Measurements from ENCODE around the gene CLEC18C. TPM values are rescaled to one million over a fixed set of nuclear protein-coding genes. Genes with fewer than 3 reads are reported as not detected.

The CLEC18C gene
- total RNA-seq, 1 experiment from 2014 or later = 0.48 TPM

DNA sequence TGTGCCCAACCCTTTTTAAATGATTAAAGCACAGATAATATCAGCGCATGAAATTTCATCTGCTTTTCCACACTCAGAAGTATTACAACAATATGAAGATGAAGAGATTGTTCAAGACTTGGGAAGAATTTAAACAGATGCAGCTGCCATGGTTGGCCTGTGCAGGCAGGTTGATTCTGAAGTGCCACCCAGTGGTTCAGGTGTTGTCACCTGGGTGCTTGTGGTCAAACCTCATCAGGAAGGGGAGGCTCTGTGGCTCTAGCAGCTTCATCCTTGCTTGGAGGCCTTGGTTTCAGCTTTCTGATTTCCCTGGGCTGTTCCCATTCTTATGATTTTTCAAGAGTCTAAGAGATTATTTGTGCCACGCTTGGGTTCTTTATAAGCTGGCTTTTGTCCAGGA lies 22.2 kb upstream of the CLEC18C start:
- peaks cover 46% of the 10 kb centered on the region for H3K36me3 Mint-ChIP-seq
- H3K4me3 Mint-ChIP-seq = no peak overlapping the region
- no peak overlapping the region for H3K27ac Mint-ChIP-seq
- CTCF ChIA-PET = no interaction called here
- no peaks in the 10 kb centered on the region for H3K4me1 Mint-ChIP-seq
- TF ChIP-seq SMAD4 (CRISPR knock-in tag; IDR thresholded peaks at IDR 0.05) (no peak), KAT7 (CRISPR knock-in tag; IDR thresholded peaks at IDR 0.05; ENCODE audit: borderline replicate concordance) (no peak), TEAD1 (CRISPR knock-in tag; IDR thresholded peaks at IDR 0.05) (no peak), ZNF396 (CRISPR knock-in tag; IDR thresholded peaks at IDR 0.05; ENCODE audit: borderline replicate concordance) (no peak), JAZF1 (CRISPR knock-in tag; IDR thresholded peaks at IDR 0.05) (no peak), NR3C1 (CRISPR knock-in tag; conservative IDR thresholded peaks at IDR 0.05; ENCODE audit: low read depth) (no peak), GRHL2 (CRISPR knock-in tag; IDR thresholded peaks at IDR 0.05; ENCODE audit: insufficient replicate concordance, severe bottlenecking) (no peak), EMX1 (CRISPR knock-in tag; IDR thresholded peaks at IDR 0.05) (no peak), GABPB1 (CRISPR knock-in tag; IDR thresholded peaks at IDR 0.05) (no peak), ZNF317 (CRISPR knock-in tag; IDR thresholded peaks at IDR 0.05; ENCODE audit: borderline replicate concordance, low read depth) (no peak), ZNF232 (CRISPR knock-in tag; IDR thresholded peaks at IDR 0.05) (no peak), RORB (CRISPR knock-in tag; IDR thresholded peaks at IDR 0.05) (no peak)
- TF ChIP-seq, protein P1, sequence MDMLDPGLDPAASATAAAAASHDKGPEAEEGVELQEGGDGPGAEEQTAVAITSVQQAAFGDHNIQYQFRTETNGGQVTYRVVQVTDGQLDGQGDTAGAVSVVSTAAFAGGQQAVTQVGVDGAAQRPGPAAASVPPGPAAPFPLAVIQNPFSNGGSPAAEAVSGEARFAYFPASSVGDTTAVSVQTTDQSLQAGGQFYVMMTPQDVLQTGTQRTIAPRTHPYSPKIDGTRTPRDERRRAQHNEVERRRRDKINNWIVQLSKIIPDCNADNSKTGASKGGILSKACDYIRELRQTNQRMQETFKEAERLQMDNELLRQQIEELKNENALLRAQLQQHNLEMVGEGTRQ (CRISPR knock-in tag; IDR thresholded peaks at IDR 0.05) = no peak
- TF ChIP-seq, protein P2, sequence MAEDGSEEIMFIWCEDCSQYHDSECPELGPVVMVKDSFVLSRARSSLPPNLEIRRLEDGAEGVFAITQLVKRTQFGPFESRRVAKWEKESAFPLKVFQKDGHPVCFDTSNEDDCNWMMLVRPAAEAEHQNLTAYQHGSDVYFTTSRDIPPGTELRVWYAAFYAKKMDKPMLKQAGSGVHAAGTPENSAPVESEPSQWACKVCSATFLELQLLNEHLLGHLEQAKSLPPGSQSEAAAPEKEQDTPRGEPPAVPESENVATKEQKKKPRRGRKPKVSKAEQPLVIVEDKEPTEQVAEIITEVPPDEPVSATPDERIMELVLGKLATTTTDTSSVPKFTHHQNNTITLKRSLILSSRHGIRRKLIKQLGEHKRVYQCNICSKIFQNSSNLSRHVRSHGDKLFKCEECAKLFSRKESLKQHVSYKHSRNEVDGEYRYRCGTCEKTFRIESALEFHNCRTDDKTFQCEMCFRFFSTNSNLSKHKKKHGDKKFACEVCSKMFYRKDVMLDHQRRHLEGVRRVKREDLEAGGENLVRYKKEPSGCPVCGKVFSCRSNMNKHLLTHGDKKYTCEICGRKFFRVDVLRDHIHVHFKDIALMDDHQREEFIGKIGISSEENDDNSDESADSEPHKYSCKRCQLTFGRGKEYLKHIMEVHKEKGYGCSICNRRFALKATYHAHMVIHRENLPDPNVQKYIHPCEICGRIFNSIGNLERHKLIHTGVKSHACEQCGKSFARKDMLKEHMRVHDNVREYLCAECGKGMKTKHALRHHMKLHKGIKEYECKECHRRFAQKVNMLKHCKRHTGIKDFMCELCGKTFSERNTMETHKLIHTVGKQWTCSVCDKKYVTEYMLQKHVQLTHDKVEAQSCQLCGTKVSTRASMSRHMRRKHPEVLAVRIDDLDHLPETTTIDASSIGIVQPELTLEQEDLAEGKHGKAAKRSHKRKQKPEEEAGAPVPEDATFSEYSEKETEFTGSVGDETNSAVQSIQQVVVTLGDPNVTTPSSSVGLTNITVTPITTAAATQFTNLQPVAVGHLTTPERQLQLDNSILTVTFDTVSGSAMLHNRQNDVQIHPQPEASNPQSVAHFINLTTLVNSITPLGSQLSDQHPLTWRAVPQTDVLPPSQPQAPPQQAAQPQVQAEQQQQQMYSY (CRISPR knock-in tag; IDR thresholded peaks at IDR 0.05) = no peak
- TF ChIP-seq, protein P3, sequence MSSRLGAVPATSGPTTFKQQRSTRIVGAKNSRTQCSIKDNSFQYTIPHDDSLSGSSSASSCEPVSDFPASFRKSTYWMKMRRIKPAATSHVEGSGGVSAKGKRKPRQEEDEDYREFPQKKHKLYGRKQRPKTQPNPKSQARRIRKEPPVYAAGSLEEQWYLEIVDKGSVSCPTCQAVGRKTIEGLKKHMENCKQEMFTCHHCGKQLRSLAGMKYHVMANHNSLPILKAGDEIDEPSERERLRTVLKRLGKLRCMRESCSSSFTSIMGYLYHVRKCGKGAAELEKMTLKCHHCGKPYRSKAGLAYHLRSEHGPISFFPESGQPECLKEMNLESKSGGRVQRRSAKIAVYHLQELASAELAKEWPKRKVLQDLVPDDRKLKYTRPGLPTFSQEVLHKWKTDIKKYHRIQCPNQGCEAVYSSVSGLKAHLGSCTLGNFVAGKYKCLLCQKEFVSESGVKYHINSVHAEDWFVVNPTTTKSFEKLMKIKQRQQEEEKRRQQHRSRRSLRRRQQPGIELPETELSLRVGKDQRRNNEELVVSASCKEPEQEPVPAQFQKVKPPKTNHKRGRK (CRISPR knock-in tag; IDR thresholded peaks at IDR 0.05; ENCODE audit: borderline replicate concordance) = no peak
- TF ChIP-seq, protein P4, sequence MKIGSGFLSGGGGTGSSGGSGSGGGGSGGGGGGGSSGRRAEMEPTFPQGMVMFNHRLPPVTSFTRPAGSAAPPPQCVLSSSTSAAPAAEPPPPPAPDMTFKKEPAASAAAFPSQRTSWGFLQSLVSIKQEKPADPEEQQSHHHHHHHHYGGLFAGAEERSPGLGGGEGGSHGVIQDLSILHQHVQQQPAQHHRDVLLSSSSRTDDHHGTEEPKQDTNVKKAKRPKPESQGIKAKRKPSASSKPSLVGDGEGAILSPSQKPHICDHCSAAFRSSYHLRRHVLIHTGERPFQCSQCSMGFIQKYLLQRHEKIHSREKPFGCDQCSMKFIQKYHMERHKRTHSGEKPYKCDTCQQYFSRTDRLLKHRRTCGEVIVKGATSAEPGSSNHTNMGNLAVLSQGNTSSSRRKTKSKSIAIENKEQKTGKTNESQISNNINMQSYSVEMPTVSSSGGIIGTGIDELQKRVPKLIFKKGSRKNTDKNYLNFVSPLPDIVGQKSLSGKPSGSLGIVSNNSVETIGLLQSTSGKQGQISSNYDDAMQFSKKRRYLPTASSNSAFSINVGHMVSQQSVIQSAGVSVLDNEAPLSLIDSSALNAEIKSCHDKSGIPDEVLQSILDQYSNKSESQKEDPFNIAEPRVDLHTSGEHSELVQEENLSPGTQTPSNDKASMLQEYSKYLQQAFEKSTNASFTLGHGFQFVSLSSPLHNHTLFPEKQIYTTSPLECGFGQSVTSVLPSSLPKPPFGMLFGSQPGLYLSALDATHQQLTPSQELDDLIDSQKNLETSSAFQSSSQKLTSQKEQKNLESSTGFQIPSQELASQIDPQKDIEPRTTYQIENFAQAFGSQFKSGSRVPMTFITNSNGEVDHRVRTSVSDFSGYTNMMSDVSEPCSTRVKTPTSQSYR (CRISPR knock-in tag; IDR thresholded peaks at IDR 0.05) = no peak
- TF ChIP-seq, protein P5, sequence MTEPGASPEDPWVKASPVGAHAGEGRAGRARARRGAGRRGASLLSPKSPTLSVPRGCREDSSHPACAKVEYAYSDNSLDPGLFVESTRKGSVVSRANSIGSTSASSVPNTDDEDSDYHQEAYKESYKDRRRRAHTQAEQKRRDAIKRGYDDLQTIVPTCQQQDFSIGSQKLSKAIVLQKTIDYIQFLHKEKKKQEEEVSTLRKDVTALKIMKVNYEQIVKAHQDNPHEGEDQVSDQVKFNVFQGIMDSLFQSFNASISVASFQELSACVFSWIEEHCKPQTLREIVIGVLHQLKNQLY (CRISPR knock-in tag; IDR thresholded peaks at IDR 0.05) = no peak
- POLR2A ChIA-PET = no interaction called here
- no peaks in the 10 kb centered on the region for H3K27me3 Mint-ChIP-seq (ENCODE audit: low read depth)
- H3K9me3 Mint-ChIP-seq = no peaks in the 10 kb centered on the region
- ATAC-seq (no peak), DNase-seq (ENCODE audit: low spot score) (no peak)
